DND-41 (cell line): ENCODE results near the gene ARSB.

Experiments
- ATAC-seq: fragments of 200-7000 bp; cut with Tn5 transposase; 3 replicates; pipeline ENCODE4 v1.9.1; 2021; ENCODE audit warnings: low read depth; ENCODE audit not compliant: insufficient read depth
- DNase-seq: peaks from one replicate; pipeline ENCODE4 v3.0.0-alpha.2; 2020
- H2AFZ ChIP-seq: 2 replicates; pipeline ENCODE4 v1.6.0; 2012; ENCODE audit warnings: low read depth, low read length
- H3K27ac ChIP-seq: 2 replicates; pipeline ENCODE4 v1.5.1; 2012; ENCODE audit warnings: low read length, inconsistent platforms
- H3K27me3 ChIP-seq: fragments of 200-600 bp; sonication (generic); 2 replicates; pipeline ENCODE4 v1.6.0; 2012; ENCODE audit warnings: low read length, mild to moderate bottlenecking, inconsistent platforms; ENCODE audit not compliant: insufficient read depth, poor library complexity
- H3K36me3 ChIP-seq: 2 replicates; pipeline ENCODE4 v1.5.1; 2012; ENCODE audit warnings: low read length, inconsistent platforms; ENCODE audit not compliant: insufficient read depth
- H3K4me1 ChIP-seq: 2 replicates; pipeline ENCODE4 v1.5.1; 2012; ENCODE audit warnings: mild to moderate bottlenecking, low read length; ENCODE audit not compliant: insufficient read depth
- H3K4me2 ChIP-seq: 2 replicates; pipeline ENCODE4 v1.6.0; 2012; ENCODE audit warnings: mild to moderate bottlenecking, moderate library complexity, low read length, inconsistent platforms; ENCODE audit not compliant: insufficient read depth
- H3K4me3 ChIP-seq, 2 experiments: fragments of 200-600 bp in 1 of 2; shearing (Covaris generic) in 1 of 2; 2 replicates each; pipeline ENCODE4 v1.5.1; 2012 to 2016; ENCODE audit warnings: inconsistent platforms in 2 of 2, low read length in 2 of 2, mild to moderate bottlenecking in 2 of 2, low read depth in 1 of 2, moderate library complexity in 1 of 2
- H3K79me2 ChIP-seq: 2 replicates; pipeline ENCODE4 v1.6.0; 2012; ENCODE audit warnings: low read length, inconsistent platforms; ENCODE audit not compliant: insufficient read depth
- H3K9ac ChIP-seq: 2 replicates; pipeline ENCODE4 v1.6.0; 2012; ENCODE audit warnings: low read depth, mild to moderate bottlenecking, inconsistent platforms, low read length, moderate library complexity
- H3K9me3 ChIP-seq: 2 replicates; pipeline ENCODE4 v1.5.1; 2012; ENCODE audit warnings: low read length, moderate library complexity, mild to moderate bottlenecking, inconsistent platforms; ENCODE audit not compliant: insufficient read depth, severe bottlenecking
- H4K20me1 ChIP-seq: 2 replicates; pipeline ENCODE4 v1.6.0; 2012; ENCODE audit warnings: low read length; ENCODE audit not compliant: insufficient read depth
- CTCF ChIP-seq: IDR thresholded peaks from 2 replicates; pipeline ENCODE4 v1.5.1; 2012; ENCODE audit warnings: borderline replicate concordance, low read length, moderate library complexity, mild to moderate bottlenecking; ENCODE audit not compliant: poor library complexity, severe bottlenecking; ENCODE audit errors: extremely low read depth
- EZH2 ChIP-seq: IDR thresholded peaks from 3 replicates; pipeline ENCODE4 v1.6.1; 2012; ENCODE audit warnings: borderline replicate concordance, low read depth, mild to moderate bottlenecking, moderate library complexity, low read length, inconsistent platforms; ENCODE audit not compliant: severe bottlenecking

ARSB gene

GRCh38 chr5:78816143-78816765, 168.9 kb downstream of the ARSB start:
- Histone ChIP-seq H4K20me1 (no peaks in the 10 kb centered on the region), H3K4me3 (no peak overlapping the region), H3K9me3 (no peaks in the 10 kb centered on the region), H3K4me1 (no peaks in the 10 kb centered on the region), H3K79me2 (no peaks in the 10 kb centered on the region), H3K27me3 (no peaks in the 10 kb centered on the region), H3K27ac (no peak overlapping the region), H3K36me3 (no peaks in the 10 kb centered on the region; the same call in 1 of the 2 replicates), H3K4me2 (no peak overlapping the region), H2AFZ (no peak overlapping the region), H3K9ac (no peak overlapping the region)
- DNase-seq (no peak), ATAC-seq (no peak)
- TF ChIP-seq CTCF (no peak), EZH2 (no peak)

- H3K9me3 ChIP-seq: no peaks in the 10 kb centered on the region
- H4K20me1 ChIP-seq: no peaks in the 10 kb centered on the region
- no peak overlapping the region for H3K9ac ChIP-seq
- no peak overlapping the region for H2AFZ ChIP-seq
- DNase-seq: no peak
- no peaks in the 10 kb centered on the region for H3K27me3 ChIP-seq
- H3K27ac ChIP-seq: no peak overlapping the region
- no peaks in the 10 kb centered on the region; the same call in 1 of the 2 replicates for H3K36me3 ChIP-seq
- H3K79me2 ChIP-seq: no peaks in the 10 kb centered on the region
- no peak overlapping the region for H3K4me2 ChIP-seq
- H3K4me3 ChIP-seq: no peak overlapping the region
- H3K4me1 ChIP-seq: no peaks in the 10 kb centered on the region
- ATAC-seq: no peak
- TF ChIP-seq CTCF (no peak), EZH2 (no peak)
These were observed 171.1 kb downstream of the ARSB start for GRCh38 chr5:78813906-78814530.

- H3K4me1 ChIP-seq: no peaks in the 10 kb centered on the region
- no peak overlapping the region for H3K4me3 ChIP-seq
These were observed 171.8 kb downstream of the ARSB start for GRCh38 chr5:78813286-78813685.

More at GRCh38 chr5:78813286-78813685, 171.8 kb downstream of the ARSB start:
- no peak overlapping the region for H2AFZ ChIP-seq
- no peaks in the 10 kb centered on the region for H3K79me2 ChIP-seq
- H3K9ac ChIP-seq: no peak overlapping the region
- TF ChIP-seq CTCF (no peak), EZH2 (no peak)
- H3K36me3 ChIP-seq: no peaks in the 10 kb centered on the region; the same call in 1 of the 2 replicates
- H3K4me2 ChIP-seq: no peak overlapping the region
- H4K20me1 ChIP-seq: no peaks in the 10 kb centered on the region
- no peak overlapping the region for H3K27ac ChIP-seq
- ATAC-seq (no peak), DNase-seq (no peak)
- no peaks in the 10 kb centered on the region for H3K9me3 ChIP-seq
- H3K27me3 ChIP-seq: no peaks in the 10 kb centered on the region
